H1 (cell line): ENCODE data around the gene DNAAF8. TPM values are rescaled to one million over a fixed set of nuclear protein-coding genes. Genes with fewer than 3 reads are reported as not detected.

ENCODE experiments used
- CTCF ChIA-PET: fragments of 300-600 bp; sonication (Branson Sonifier 250); formaldehyde crosslinking; loops from one replicate; lab custom pipeline; 2021; ENCODE audit not compliant: partially characterized antibody; lab: Charles Lee
- POLR2A ChIA-PET: fragments of 300-600 bp; sonication (Branson Sonifier 250); formaldehyde crosslinking; loops from one replicate; lab custom pipeline; 2021; ENCODE audit warnings: inconsistent platforms; ENCODE audit not compliant: partially characterized antibody; lab: Charles Lee
- DNase-seq, 2 experiments: peaks; one replicate each; pipeline versions ENCODE4 v3.0.0 to v3.0.0-alpha.2; 2010 to 2022; ENCODE audit warnings: low spot score in 2 of 2, low read depth in 1 of 2, mixed read lengths in 1 of 2
- FAIRE-seq: peaks from 2 replicates; lab custom pipeline; 2011; peaks lifted over from hg19 to GRCh38; lab: Jason Lieb, UNC
- H2AFZ ChIP-seq: 2 replicates; pipeline ENCODE4 v1.8.1; 2012; ENCODE audit warnings: low read length, inconsistent platforms
- H2AK5ac ChIP-seq: 2 replicates; pipeline ENCODE4 v1.6.1; 2013; ENCODE audit warnings: low read depth, low read length
- H2BK120ac ChIP-seq: replicated peaks from 2 replicates; pipeline ENCODE3; 2013; ENCODE audit warnings: low read depth, low read length, inconsistent platforms
- H2BK12ac ChIP-seq: 2 replicates; pipeline ENCODE4 v1.6.1; 2013; ENCODE audit warnings: low read depth, low read length
- H2BK15ac ChIP-seq: 2 replicates; pipeline ENCODE4 v1.6.1; 2013; ENCODE audit warnings: low read length
- H2BK20ac ChIP-seq: 2 replicates; pipeline ENCODE4 v1.6.1; 2013; ENCODE audit warnings: low read length
- H2BK5ac ChIP-seq: 2 replicates; pipeline ENCODE4 v1.6.1; 2013; ENCODE audit warnings: low read depth, low read length
- H3K14ac ChIP-seq: 2 replicates; pipeline ENCODE4 v1.6.1; 2013; ENCODE audit warnings: inconsistent platforms; ENCODE audit not compliant: insufficient read length
- H3K18ac ChIP-seq: 2 replicates; pipeline ENCODE4 v1.6.1; 2013; ENCODE audit warnings: low read length; ENCODE audit errors: extremely low read depth
- H3K23ac ChIP-seq: 2 replicates; pipeline ENCODE4 v1.6.1; 2013; ENCODE audit warnings: inconsistent platforms; ENCODE audit not compliant: insufficient read length
- H3K23me2 ChIP-seq: 2 replicates; pipeline ENCODE4 v1.6.1; 2013; ENCODE audit warnings: low read depth, low read length
- H3K27ac ChIP-seq: 2 replicates; pipeline ENCODE4 v1.6.1; 2011; ENCODE audit warnings: low read depth, low read length, inconsistent platforms
- H3K27me3 ChIP-seq, 4 experiments: replicated peaks in 1 of 4; 1 replicate in 1 of 4; 2 replicates in 3 of 4; pipeline versions ENCODE4 v1.6.1 to v1.8.1; 2011 to 2013; ENCODE audit warnings: low read length in 3 of 4, mild to moderate bottlenecking in 3 of 4, inconsistent platforms in 2 of 4, mixed read lengths in 2 of 4, moderate library complexity in 1 of 4; ENCODE audit not compliant: control insufficient read depth in 3 of 4, insufficient read depth in 3 of 4; ENCODE audit errors: extremely low read depth in 1 of 4
- H3K36me3 ChIP-seq, 4 experiments: 2 replicates each; pipeline versions ENCODE4 v1.6.1 to v1.8.1; 2011 to 2013; ENCODE audit warnings: mild to moderate bottlenecking in 4 of 4, low read length in 3 of 4, moderate library complexity in 2 of 4, control low read depth in 1 of 4, inconsistent platforms in 1 of 4; ENCODE audit not compliant: insufficient read depth in 4 of 4, control insufficient read depth in 2 of 4
- H3K4ac ChIP-seq: replicated peaks from 2 replicates; pipeline ENCODE3; 2013; ENCODE audit warnings: low read length, low read depth, mixed read lengths, inconsistent platforms; ENCODE audit not compliant: insufficient read length
- H3K4me1 ChIP-seq, 4 experiments: replicated peaks in 1 of 4; 1 replicate in 1 of 4; 2 replicates in 3 of 4; pipeline versions ENCODE4 v1.6.1 to v1.8.1; 2011 to 2013; ENCODE audit warnings: low read length in 3 of 4, inconsistent platforms in 2 of 4, mixed read lengths in 1 of 4; ENCODE audit not compliant: insufficient read depth in 4 of 4, control insufficient read depth in 3 of 4
- H3K4me2 ChIP-seq, 2 experiments: 2 replicates each; pipeline versions ENCODE4 v1.6.1 to v1.8.1; 2011 to 2013; ENCODE audit warnings: low read depth in 2 of 2, low read length in 2 of 2, control low read depth in 1 of 2, inconsistent platforms in 1 of 2, mild to moderate bottlenecking in 1 of 2; ENCODE audit not compliant: insufficient read depth in 1 of 2
- H3K4me3 ChIP-seq, 4 experiments: fragments of 200-600, 300-600 bp in 1 of 4; sonication (generic), shearing (Covaris generic), sonication (Bioruptor Twin) in 1 of 4; 2 replicates each; pipeline versions ENCODE4 v1.5.1 to v1.8.1; 2011 to 2016; ENCODE audit warnings: low read length in 4 of 4, low read depth in 3 of 4, control low read depth in 2 of 4, inconsistent platforms in 2 of 4, mild to moderate bottlenecking in 2 of 4, mixed read lengths in 1 of 4, moderate library complexity in 1 of 4; ENCODE audit not compliant: insufficient read depth in 2 of 4; ENCODE audit errors: extremely low read depth in 1 of 4
- H3K56ac ChIP-seq: replicated peaks from 2 replicates; pipeline ENCODE3; 2013; ENCODE audit warnings: low read depth, mild to moderate bottlenecking, mixed read lengths, low read length, inconsistent platforms; ENCODE audit not compliant: insufficient read length
- H3K79me1 ChIP-seq: 2 replicates; pipeline ENCODE4 v1.6.1; 2013; ENCODE audit warnings: low read depth, low read length, control low read depth
- H3K79me2 ChIP-seq, 2 experiments: 2 replicates each; pipeline versions ENCODE4 v1.6.1 to v1.8.1; 2012 to 2013; ENCODE audit warnings: low read length in 2 of 2, mild to moderate bottlenecking in 2 of 2, inconsistent platforms in 1 of 2; ENCODE audit not compliant: insufficient read depth in 2 of 2, control insufficient read depth in 1 of 2
- H3K9ac ChIP-seq, 4 experiments: replicated peaks in 1 of 4; 1 replicate in 1 of 4; 2 replicates in 3 of 4; pipeline versions ENCODE4 v1.6.1 to v1.8.1; 2011 to 2013; ENCODE audit warnings: low read depth in 3 of 4, low read length in 3 of 4, control low read depth in 2 of 4, mild to moderate bottlenecking in 2 of 4, moderate library complexity in 2 of 4, inconsistent platforms in 1 of 4; ENCODE audit errors: extremely low read depth in 1 of 4
- H3K9me3 ChIP-seq, 2 experiments: 2 replicates each; pipeline versions ENCODE4 v1.6.1 to v1.8.1; 2012 to 2013; ENCODE audit warnings: mild to moderate bottlenecking in 2 of 2, moderate library complexity in 2 of 2, control low read depth in 1 of 2, inconsistent platforms in 1 of 2, low read depth in 1 of 2, low read length in 1 of 2, mixed read lengths in 1 of 2; ENCODE audit not compliant: insufficient read depth in 2 of 2
- H4K20me1 ChIP-seq, 2 experiments: replicated peaks in 1 of 2; 2 replicates each; pipeline versions ENCODE3 to v1.8.1; 2011 to 2013; ENCODE audit warnings: inconsistent platforms in 2 of 2, low read length in 2 of 2, mild to moderate bottlenecking in 1 of 2; ENCODE audit not compliant: insufficient read depth in 2 of 2, control insufficient read depth in 1 of 2
- H4K5ac ChIP-seq: 2 replicates; pipeline ENCODE4 v1.6.1; 2013; ENCODE audit warnings: low read length, low read depth, mixed read lengths, inconsistent platforms; ENCODE audit not compliant: insufficient read length
- H4K8ac ChIP-seq: 2 replicates; pipeline ENCODE4 v1.8.0; 2013; ENCODE audit warnings: mild to moderate bottlenecking, moderate library complexity, low read length, inconsistent platforms; ENCODE audit not compliant: insufficient read depth; ENCODE audit errors: extremely low read depth
- H4K91ac ChIP-seq: replicated peaks from 2 replicates; pipeline ENCODE3; 2013; ENCODE audit warnings: low read length, mixed read lengths, inconsistent platforms; ENCODE audit not compliant: insufficient read length
- BCL11A ChIP-seq, 2 experiments: IDR thresholded peaks; one replicate each; pipeline ENCODE4 v1.6.1; 2011; ENCODE audit warnings: low read depth in 2 of 2, low read length in 2 of 2, mild to moderate bottlenecking in 2 of 2
- CHD1 ChIP-seq: IDR thresholded peaks from 2 replicates; pipeline ENCODE4 v1.6.1; 2012; ENCODE audit warnings: low read depth, low read length, improper control_type of control experiment
- GTF2F1 ChIP-seq: IDR thresholded peaks from 2 replicates; pipeline ENCODE4 v1.6.1; 2012; ENCODE audit warnings: low read depth, low read length, improper control_type of control experiment, borderline replicate concordance
- JUND ChIP-seq: IDR thresholded peaks from 2 replicates; pipeline ENCODE4 v1.6.1; 2011; ENCODE audit warnings: mild to moderate bottlenecking, improper control_type of control experiment, low read length
- KDM4A ChIP-seq: IDR thresholded peaks from one replicate; pipeline ENCODE4 v1.7.1; 2012; ENCODE audit warnings: low read depth, mild to moderate bottlenecking, moderate library complexity, low read length, inconsistent platforms; ENCODE audit not compliant: severe bottlenecking
- MAFK ChIP-seq: IDR thresholded peaks from 2 replicates; pipeline ENCODE4 v1.6.1; 2012; ENCODE audit warnings: low read depth, mild to moderate bottlenecking, improper control_type of control experiment, low read length
- POLR2A ChIP-seq, 2 experiments: IDR thresholded peaks; 1 replicate in 1 of 2; 2 replicates in 1 of 2; pipeline ENCODE4 v1.6.1; 2011; ENCODE audit warnings: low read depth in 2 of 2, low read length in 2 of 2, mild to moderate bottlenecking in 2 of 2; ENCODE audit errors: control extremely low read depth in 1 of 2
- POLR2AphosphoS5 ChIP-seq: IDR thresholded peaks from 2 replicates; pipeline ENCODE4 v1.6.1; 2011; ENCODE audit warnings: low read depth, low read length
- RBBP5 ChIP-seq: IDR thresholded peaks from 2 replicates; pipeline ENCODE4 v1.7.1; 2012; ENCODE audit warnings: low read depth, mild to moderate bottlenecking, inconsistent platforms, low read length, moderate library complexity, borderline replicate concordance
- RFX5 ChIP-seq: IDR thresholded peaks from 2 replicates; pipeline ENCODE4 v1.6.1; 2011; ENCODE audit warnings: low read depth, low read length, improper control_type of control experiment, borderline replicate concordance
- SIRT6 ChIP-seq: IDR thresholded peaks from one replicate; pipeline ENCODE4 v1.7.1; 2012; ENCODE audit warnings: low read length, inconsistent platforms
- SIX5 ChIP-seq: IDR thresholded peaks from 2 replicates; pipeline ENCODE4 v1.6.1; 2011; ENCODE audit warnings: mild to moderate bottlenecking, low read depth, low read length
- SUZ12 ChIP-seq: fragments of 200-600 bp; sonication (generic); IDR thresholded peaks from 2 replicates; pipeline ENCODE4 v1.6.1; 2012; ENCODE audit warnings: mild to moderate bottlenecking, inconsistent platforms, low read length, moderate library complexity, mixed read lengths
- WGBS, 2 experiments: shearing (Covaris generic) in 1 of 2; methylation state at CpG; one replicate each; pipeline versions ENCODE4 v1.1.6 to v1.1.7; 2013 to 2015; ENCODE audit warnings: low lambda C conversion rate in 2 of 2, mixed read lengths in 2 of 2, inconsistent platforms in 1 of 2, low coverage in 1 of 2, missing lambda C conversion rate in 1 of 2; ENCODE audit not compliant: insufficient replicate concordance in 2 of 2, insufficient coverage in 1 of 2, insufficient read length in 1 of 2; ENCODE audit errors: extremely low coverage in 1 of 2, missing lambda C conversion rate in 1 of 2; 5-methylcytosine and 5-hydroxymethylcytosine counted together
- polyA plus RNA-seq, 7 experiments: library from polyadenylated mRNA; depleted of rRNA in 3 of 7; stranded (reverse) in 5 of 7; unstranded in 2 of 7; fragments of >200 nt in 5 of 7; fragments of 200-250 nt in 2 of 7; gene quantifications; 1 replicate in 5 of 7; 2 replicates in 1 of 7; 4 replicates in 1 of 7; pipeline versions ENCODE4 v1.2.1 to v1.2.3, GENCODE V29; 2011 to 2013; ENCODE audit warnings: missing spikeins in 2 of 7, mixed read lengths in 2 of 7
- total RNA-seq: library from RNA; stranded (reverse); fragmentation: NEBNext Ultra II Directional; extraction: Animal tissue kit (Norgen Biotek cat#: 25700); gene quantifications from 2 replicates; pipeline ENCODE4 v1.2.1, GENCODE V29; 2021

Gene DNAAF8
- total and polyA plus RNA-seq, 2 of the 8 experiments (the other 6 are each of a cell fraction or from before 2014, with no cell fraction given), result 0.39 TPM; not detected in 1

DNA sequence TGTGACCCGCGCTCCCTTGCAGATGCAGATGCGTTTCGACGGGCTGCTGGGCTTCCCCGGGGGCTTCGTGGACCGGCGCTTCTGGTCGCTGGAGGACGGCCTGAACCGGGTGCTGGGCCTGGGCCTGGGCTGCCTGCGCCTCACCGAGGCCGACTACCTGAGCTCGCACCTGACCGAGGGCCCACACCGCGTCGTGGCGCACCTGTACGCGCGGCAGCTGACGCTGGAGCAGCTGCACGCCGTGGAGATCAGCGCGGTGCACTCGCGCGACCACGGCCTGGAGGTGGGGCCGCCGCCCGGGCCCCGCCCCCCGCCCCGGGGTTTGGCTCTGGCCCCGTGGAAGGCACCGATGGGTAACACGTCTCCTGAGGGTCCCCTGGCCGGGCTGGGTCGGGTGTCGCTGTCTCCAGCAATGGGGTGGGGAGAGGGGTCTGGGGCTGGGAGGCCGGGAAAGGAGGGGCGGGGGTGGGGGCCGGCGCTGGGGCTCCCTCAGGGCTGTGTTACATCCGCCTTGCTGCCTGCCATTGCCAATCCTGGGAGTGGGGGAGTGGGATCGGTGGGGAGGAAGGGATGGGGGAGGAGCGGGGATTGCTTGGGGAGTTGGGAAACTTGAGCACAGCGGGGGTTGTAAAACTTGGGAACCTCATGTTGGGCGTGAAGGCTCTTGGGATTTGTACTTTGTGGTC lies 40.2 kb upstream of the DNAAF8 start:
- H3K27ac ChIP-seq, result peak overlapping the region; percentile 50; the same call in 1 of the 2 replicates
- no peak overlapping the region for H2BK120ac ChIP-seq
- H2BK5ac ChIP-seq, result peak overlapping the region; percentile 78; the same call in 1 of the 2 replicates
- H3K23ac ChIP-seq, result no peak overlapping the region
- ChIA-PET POLR2A (interaction anchor here (0.7 to 5.4 kb wide), 22 partner anchors 9 to 262 kb away, joined by 3 to 59 read pairs (median 4); partner anchors contain the start of genes ANKS3, DNAAF8, GLYR1 and PPL), CTCF (interaction anchor here (0.9 to 2.8 kb wide), 4 partner anchors 11 to 40 kb away, joined by 3 to 13 read pairs (median 8); partner anchors contain the start of genes ANKS3 and DNAAF8)
- H3K4me1 ChIP-seq, result peaks cover 0 to 7% (median 5%) of the 10 kb centered on the region in 4 experiments; a peak in 4 of 7 replicates
- H3K27me3 ChIP-seq, result no peaks in the 10 kb centered on the region
- H3K36me3 ChIP-seq, result peaks cover 14 to 25% (median 21%) of the 10 kb centered on the region in 4 experiments
- H3K9ac ChIP-seq, result peak overlapping the region; percentile 66 to 90 (median 76); a peak in 6 of 7 replicates
- H2AK5ac ChIP-seq, result no peak overlapping the region
- peak overlapping the region; percentile 87 for H3K18ac ChIP-seq
- no peaks in the 10 kb centered on the region for H3K9me3 ChIP-seq
- H3K14ac ChIP-seq, result no peak overlapping the region
- no peak overlapping the region for H2BK20ac ChIP-seq
- FAIRE-seq (no peak), DNase-seq (no peak)
- 3% methylated on average over 36 of the region's 54 CpGs; no CpG with 5 or more reads in 1 of the 2 experiments for whole genome bisulfite sequencing, 2 experiments
- no peak overlapping the region for H2AFZ ChIP-seq
- H2BK15ac ChIP-seq, result no peak overlapping the region
- no peak overlapping the region for H3K56ac ChIP-seq
- H3K4ac ChIP-seq, result no peak overlapping the region
- peaks cover 0 to 18% of the 10 kb centered on the region in 2 experiments for H4K20me1 ChIP-seq
- peak overlapping the region; percentile 86 for H4K5ac ChIP-seq
- peak overlapping the region; percentile 80; the same call in 1 of the 2 replicates for H4K8ac ChIP-seq
- peak overlapping the region; percentile 68 for H3K4me2 ChIP-seq
- H3K79me2 ChIP-seq, result peaks cover 0 to 2% of the 10 kb centered on the region in 2 experiments; a peak in 1 of 4 replicates
- no peaks in the 10 kb centered on the region for H3K79me1 ChIP-seq
- H3K23me2 ChIP-seq, result peaks cover 8% of the 10 kb centered on the region; the same call in 1 of the 2 replicates
- H4K91ac ChIP-seq, result peak overlapping the region; percentile 65
- H3K4me3 ChIP-seq, result peak overlapping the region; percentile 72 to 93 (median 76)
- no peak overlapping the region; the same call in 1 of the 2 replicates for H2BK12ac ChIP-seq
- TF ChIP-seq GTF2F1 (no peak), SIX5 (no peak), KDM4A (peak; percentile 63), RBBP5 (no peak), RFX5 (no peak), JUND (no peak), MAFK (no peak), POLR2AphosphoS5 (no peak; the same call in 1 of the 2 replicates), BCL11A (IDR thresholded peaks at IDR 0.05; ENCODE audit: low read depth in 2 of 2, low read length in 2 of 2) (no peak), SIRT6 (no peak), POLR2A (IDR thresholded peaks at IDR 0.05; ENCODE audit: control extremely low read depth in 1 of 2, low read depth in 2 of 2, low read length in 2 of 2) (peak in 1 of 2 experiments; percentile 17; a peak in 1 of 3 replicates), SUZ12 (no peak), CHD1 (no peak)
